B cell (primary cell): ENCODE data around the gene MAD1L1. TPM values are rescaled to one million over a fixed set of nuclear protein-coding genes. Genes with fewer than 3 reads are reported as not detected.

Source experiments
- ATAC-seq: fragments of 200-7000 bp; cut with Tn5 transposase; one replicate; pipeline ENCODE4 v1.10.0; 2021; ENCODE audit warnings: low read depth, mild to moderate bottlenecking, moderate number of reproducible peaks, moderate library complexity
- CTCF ChIA-PET: fragments of 350-600 bp; sonication (Branson Sonifier 250); formaldehyde crosslinking; loops from one replicate; lab custom pipeline; 2021; ENCODE audit warnings: antibody characterized with exemption, inconsistent platforms; lab: Charles Lee
- POLR2A ChIA-PET: fragments of 350-600 bp; sonication (Branson Sonifier 250); formaldehyde crosslinking; loops from one replicate; lab custom pipeline; 2021; ENCODE audit warnings: antibody characterized with exemption; lab: Charles Lee
- DNase-seq: peaks from one replicate; pipeline ENCODE4 v3.0.0; 2013
- H2AFZ ChIP-seq: 2 replicates; pipeline ENCODE4 v1.6.1; 2012; ENCODE audit warnings: mild to moderate bottlenecking, low read depth, low read length; ENCODE audit not compliant: insufficient read depth, poor library complexity, severe bottlenecking
- H3K27ac ChIP-seq, 2 donors: 1 replicate in 1 of 2; 2 replicates in 1 of 2; pipeline ENCODE4 v1.5.1; 2012 to 2013; ENCODE audit warnings: low read length in 2 of 2, mild to moderate bottlenecking in 2 of 2, moderate library complexity in 1 of 2
- H3K27me3 ChIP-seq, 4 experiments: fragments of 200-600 bp in 1 of 4; sonication (generic) in 1 of 4; replicated peaks in 1 of 4; 1 replicate in 2 of 4; 2 replicates in 2 of 4; pipeline versions ENCODE4 v1.6.1 to v1.7.0; 2013 to 2016; ENCODE audit warnings: low read length in 3 of 4, mild to moderate bottlenecking in 2 of 4, mixed read lengths in 1 of 4, moderate library complexity in 1 of 4; ENCODE audit not compliant: insufficient read depth in 4 of 4, control insufficient read depth in 3 of 4; ENCODE audit errors: control extremely low read depth in 1 of 4
- H3K36me3 ChIP-seq, 2 experiments: replicated peaks in 1 of 2; 1 replicate in 1 of 2; 2 replicates in 1 of 2; pipeline versions ENCODE4 v1.6.1 to v1.7.1; 2013; ENCODE audit warnings: low read length in 1 of 2; ENCODE audit not compliant: insufficient read depth in 2 of 2, control insufficient read depth in 1 of 2; ENCODE audit errors: control extremely low read depth in 1 of 2, extremely low read depth in 1 of 2
- H3K4me1 ChIP-seq, 2 donors: fragments of 200-600 bp in 1 of 2; sonication (generic) in 1 of 2; 1 replicate in 1 of 2; 2 replicates in 1 of 2; pipeline versions ENCODE4 v1.5.1 to v1.6.1; 2013 to 2017; ENCODE audit warnings: low read length in 2 of 2; ENCODE audit not compliant: control insufficient read depth in 2 of 2, insufficient read depth in 2 of 2
- H3K4me2 ChIP-seq: replicated peaks from 2 replicates; pipeline ENCODE3; 2012; ENCODE audit warnings: mild to moderate bottlenecking, low read depth, low read length; ENCODE audit not compliant: poor library complexity, severe bottlenecking
- H3K4me3 ChIP-seq, 5 experiments: fragments of 200-600 bp in 1 of 5; sonication (generic) in 1 of 5; 1 replicate in 3 of 5; 2 replicates in 2 of 5; pipeline versions ENCODE4 v1.5.1 to v1.7.0; 2011 to 2016; ENCODE audit warnings: low read length in 4 of 5, mild to moderate bottlenecking in 4 of 5, low read depth in 2 of 5, control low read depth in 1 of 5, moderate library complexity in 1 of 5; ENCODE audit not compliant: insufficient read depth in 1 of 5; ENCODE audit errors: control extremely low read depth in 1 of 5, extremely low read depth in 1 of 5
- H3K79me2 ChIP-seq: fragments of 200-600 bp; sonication (generic); one replicate; pipeline ENCODE4 v1.6.0; 2016; ENCODE audit warnings: low read length; ENCODE audit not compliant: control insufficient read depth, insufficient read depth
- H3K9ac ChIP-seq: fragments of 200-600 bp; sonication (generic); 2 replicates; pipeline ENCODE4 v1.6.1; 2017; ENCODE audit warnings: mild to moderate bottlenecking, low read length, moderate library complexity
- H3K9me3 ChIP-seq, 3 donors: one replicate each; pipeline versions ENCODE4 v1.6.1 to v1.7.1; 2013; ENCODE audit warnings: low read length in 2 of 3; ENCODE audit not compliant: control insufficient read depth in 2 of 3, insufficient read depth in 1 of 3; ENCODE audit errors: control extremely low read depth in 1 of 3
- H4K20me1 ChIP-seq: 2 replicates; pipeline ENCODE4 v1.6.0; 2012; ENCODE audit warnings: mild to moderate bottlenecking, low read length; ENCODE audit not compliant: insufficient read depth, control insufficient read depth, poor library complexity, severe bottlenecking
- H3K27ac Mint-ChIP-seq: one replicate; pipeline ENCODE4 v1.8.0; 2021; ENCODE audit warnings: mixed read lengths
- H3K27me3 Mint-ChIP-seq: one replicate; pipeline ENCODE4 v1.8.0; 2021; ENCODE audit warnings: mixed read lengths
- H3K4me1 Mint-ChIP-seq: one replicate; pipeline ENCODE4 v1.8.0; 2021; ENCODE audit warnings: mixed read lengths
- H3K4me3 Mint-ChIP-seq: one replicate; pipeline ENCODE4 v1.8.0; 2021; ENCODE audit warnings: mixed read lengths
- H3K9me3 Mint-ChIP-seq: one replicate; pipeline ENCODE4 v1.8.0; 2022; ENCODE audit warnings: mixed read lengths; ENCODE audit not compliant: insufficient read depth
- CTCF ChIP-seq: fragments of 200-600 bp; IDR thresholded peaks from one replicate; pipeline ENCODE4 v1.8.0; 2022; ENCODE audit warnings: antibody characterized with exemption, mild to moderate bottlenecking
- EZH2 ChIP-seq: IDR thresholded peaks from 2 replicates; pipeline ENCODE4 v1.6.1; 2012; ENCODE audit warnings: borderline replicate concordance, low read depth, mild to moderate bottlenecking, moderate library complexity, low read length; ENCODE audit not compliant: insufficient read depth, poor library complexity, severe bottlenecking
- WGBS: methylation state at CpG from one replicate; pipeline ENCODE4 v1.1.5; 2013; ENCODE audit warnings: missing lambda C conversion rate; ENCODE audit not compliant: insufficient coverage; 5-methylcytosine and 5-hydroxymethylcytosine counted together
- intact Hi-C: fragments of 100-400 bp; cut with micrococcal nuclease; formaldehyde crosslinking; loops from one replicate; pipeline ENCODE4 v1.10.0; 2022
- polyA plus RNA-seq: library from polyadenylated mRNA; depleted of rRNA; stranded (reverse); fragments of >200 nt; gene quantifications from 2 replicates; pipeline ENCODE4 v1.2.3, GENCODE V29; 2012
- total RNA-seq, 2 donors: library from RNA; stranded (reverse); fragments of 120-200 nt in 1 of 2; gene quantifications; 1 replicate in 1 of 2; 2 replicates in 1 of 2; pipeline versions ENCODE4 v1.2.3 to v1.2.4, GENCODE V29; 2013 to 2022

Gene MAD1L1
- total and polyA plus RNA-seq, 2 donors (not counting 1 experiment from before 2014, with no cell fraction given) = 86.7 to 110 TPM

- Mint-ChIP-seq H3K27me3 (no peaks in the 10 kb centered on the region), H3K4me1 (no peaks in the 10 kb centered on the region), H3K9me3 (no peaks in the 10 kb centered on the region), H3K4me3 (no peak overlapping the region), H3K27ac (no peak overlapping the region)
- Histone ChIP-seq H3K27ac (no peak overlapping the region), H3K4me3 (no peak overlapping the region), H3K79me2 (no peaks in the 10 kb centered on the region), H3K36me3 (peaks cover 0 to 5% of the 10 kb centered on the region in 2 experiments), H3K9me3 (no peaks in the 10 kb centered on the region), H4K20me1 (no peaks in the 10 kb centered on the region), H3K4me2 (no peak overlapping the region), H3K27me3 (no peaks in the 10 kb centered on the region), H3K9ac (no peak overlapping the region), H3K4me1 (no peaks in the 10 kb centered on the region), H2AFZ (no peak overlapping the region)
- DNase-seq (no peak), ATAC-seq (no peak)
- ChIA-PET POLR2A (no interaction called here), CTCF (no interaction called here)
- TF ChIP-seq EZH2 = no peak
- TF ChIP-seq CTCF = no peak
- WGBS = 84% methylated on average over 7 of the region's 7 CpGs
- intact Hi-C loops = no loop called here
Measured at GRCh38 chr7:2130096-2130375, 102.7 kb downstream of the MAD1L1 start.

- no peak overlapping the region for H3K4me3 ChIP-seq
- POLR2A ChIA-PET = no interaction called here
- peaks cover 0 to 5% of the 10 kb centered on the region in 2 experiments for H3K36me3 ChIP-seq
- no peak for ATAC-seq
- Mint-ChIP-seq H3K27ac (no peak overlapping the region), H3K4me1 (no peaks in the 10 kb centered on the region), H3K4me3 (no peak overlapping the region), H3K9me3 (no peaks in the 10 kb centered on the region), H3K27me3 (no peaks in the 10 kb centered on the region)
- intact Hi-C loops = no loop called here
- CTCF ChIA-PET = no interaction called here
- H3K4me2 ChIP-seq = no peak overlapping the region
- no peak for DNase-seq
- no peaks in the 10 kb centered on the region for H3K4me1 ChIP-seq
- H4K20me1 ChIP-seq = no peaks in the 10 kb centered on the region
- H3K79me2 ChIP-seq = no peaks in the 10 kb centered on the region
- H2AFZ ChIP-seq = no peak overlapping the region
- H3K27ac ChIP-seq = no peak overlapping the region
- no peaks in the 10 kb centered on the region for H3K27me3 ChIP-seq
- H3K9me3 ChIP-seq = no peaks in the 10 kb centered on the region
- WGBS = 89% methylated on average over 29 of the region's 29 CpGs
- TF ChIP-seq EZH2 = no peak
- H3K9ac ChIP-seq = no peak overlapping the region
Measured at GRCh38 chr7:2129323-2130095, 103.2 kb downstream of the MAD1L1 start.
